ENCODE measurements around the gene HAUS6. TPM values are rescaled to one million over a fixed set of nuclear protein-coding genes. Genes with fewer than 3 reads are reported as not detected.
"Not testable (repeated sequence)": the region's sequence is repeated elsewhere in the genome, so short reads cannot be mapped to it uniquely, and the experiment has no call there.

Gene HAUS6
- 10 to 100 TPM; 30.7 to 32.7 TPM for total RNA-seq

GRCh38 chr9:19102631-19103345, at the start of gene HAUS6:
HAUS6 (minus strand) TSS chr9:19102904; CDS start chr9:19102651, 253 bp downstream.
- Mint-ChIP-seq H3K9me3 (ENCODE audit: low read depth) (no peaks in the 10 kb centered on the region), H3K4me1 (peaks cover 33% of the 10 kb centered on the region), H3K4me3 (peak within 1 kb of the TSS; percentile 85), H3K27ac (peak within 1 kb of the TSS; percentile 97), H3K36me3 (peaks cover 21% of the 10 kb centered on the region), H3K27me3 (no peaks in the 10 kb centered on the region)
- CTCF ChIA-PET, result interaction anchor here (1.6 to 2.2 kb wide), 4 partner anchors 17 to 362 kb away, joined by 3 to 8 read pairs (median 4); no protein-coding TSS in a partner anchor
- peak; percentile 99 for DNase-seq
- ATAC-seq, result peak; percentile 93

GRCh38 chr9:19152160-19152498, 49.4 kb upstream of the HAUS6 start:
- not testable (repeated sequence) for H3K4me3 Mint-ChIP-seq; H3K9me3 Mint-ChIP-seq (ENCODE audit: low read depth); H3K27me3 Mint-ChIP-seq; ATAC-seq; H3K27ac Mint-ChIP-seq; DNase-seq; H3K36me3 Mint-ChIP-seq
- peaks cover 25% of the 10 kb centered on the region for H3K4me1 Mint-ChIP-seq
- CTCF ChIA-PET, result interaction anchor here (2.0 kb wide), 1 partner anchor 23 kb away, joined by 6 read pairs; no protein-coding TSS in a partner anchor

GRCh38 chr9:19151425-19152159, 48.9 kb upstream of the HAUS6 start:
- ATAC-seq (no peak), DNase-seq (no peak)
- H3K9me3 Mint-ChIP-seq (ENCODE audit: low read depth), result peaks cover 2% of the 10 kb centered on the region
- H3K27me3 Mint-ChIP-seq, result no peaks in the 10 kb centered on the region
- CTCF ChIA-PET, result interaction anchor here (2.0 kb wide), 1 partner anchor 23 kb away, joined by 6 read pairs; no protein-coding TSS in a partner anchor
- no peaks in the 10 kb centered on the region for H3K36me3 Mint-ChIP-seq
- peaks cover 23% of the 10 kb centered on the region for H3K4me1 Mint-ChIP-seq
- no peak overlapping the region for H3K4me3 Mint-ChIP-seq
- no peak overlapping the region for H3K27ac Mint-ChIP-seq

GRCh38 chr9:19149230-19149629, 46.5 kb upstream of the HAUS6 start:
- Mint-ChIP-seq H3K4me1 (peaks cover 9% of the 10 kb centered on the region), H3K27ac (no peak overlapping the region), H3K9me3 (ENCODE audit: low read depth) (peaks cover 2% of the 10 kb centered on the region), H3K36me3 (no peaks in the 10 kb centered on the region), H3K4me3 (no peak overlapping the region), H3K27me3 (no peaks in the 10 kb centered on the region)
- CTCF ChIA-PET, result no interaction called here
- ATAC-seq, result no peak
- no peak for DNase-seq

GRCh38 chr9:19148187-19148586, 45.5 kb upstream of the HAUS6 start:
- CTCF ChIA-PET, result no interaction called here
- DNase-seq, result no peak
- Mint-ChIP-seq H3K27me3 (no peaks in the 10 kb centered on the region), H3K36me3 (no peaks in the 10 kb centered on the region), H3K27ac (no peak overlapping the region), H3K4me3 (no peak overlapping the region), H3K9me3 (ENCODE audit: low read depth) (peaks cover 2% of the 10 kb centered on the region), H3K4me1 (peaks cover 2% of the 10 kb centered on the region)
- ATAC-seq, result no peak

GRCh38 chr9:19146441-19147024, 43.8 kb upstream of the HAUS6 start:
- no peaks in the 10 kb centered on the region for H3K27me3 Mint-ChIP-seq
- no peak overlapping the region for H3K27ac Mint-ChIP-seq
- no peaks in the 10 kb centered on the region for H3K36me3 Mint-ChIP-seq
- DNase-seq, result no peak
- CTCF ChIA-PET, result interaction anchor here (1.7 kb wide), 1 partner anchor 28 kb away, joined by 6 read pairs; no protein-coding TSS in a partner anchor
- peaks cover 4% of the 10 kb centered on the region for H3K4me1 Mint-ChIP-seq
- H3K4me3 Mint-ChIP-seq, result no peak overlapping the region
- ATAC-seq, result no peak
- H3K9me3 Mint-ChIP-seq (ENCODE audit: low read depth), result peaks cover 2% of the 10 kb centered on the region

- DNase-seq (no peak), ATAC-seq (no peak)
- no peaks in the 10 kb centered on the region for H3K36me3 Mint-ChIP-seq
- peaks cover 2% of the 10 kb centered on the region for H3K9me3 Mint-ChIP-seq (ENCODE audit: low read depth)
- H3K4me3 Mint-ChIP-seq, result no peak overlapping the region
- CTCF ChIA-PET, result no interaction called here
- peaks cover 4% of the 10 kb centered on the region for H3K4me1 Mint-ChIP-seq
- H3K27ac Mint-ChIP-seq, result no peak overlapping the region
- no peaks in the 10 kb centered on the region for H3K27me3 Mint-ChIP-seq
Observed at GRCh38 chr9:19145881-19146280, 43.2 kb upstream of the HAUS6 start.

- Mint-ChIP-seq H3K27me3 (no peaks in the 10 kb centered on the region), H3K27ac (no peak overlapping the region), H3K36me3 (no peaks in the 10 kb centered on the region), H3K9me3 (ENCODE audit: low read depth) (no peaks in the 10 kb centered on the region), H3K4me1 (peaks cover 11% of the 10 kb centered on the region), H3K4me3 (no peak overlapping the region)
- ATAC-seq (no peak), DNase-seq (no peak)
- CTCF ChIA-PET, result no interaction called here
Observed at GRCh38 chr9:19140259-19140658, 37.6 kb upstream of the HAUS6 start.

GRCh38 chr9:19138084-19138483, 35.4 kb upstream of the HAUS6 start:
- CTCF ChIA-PET, result no interaction called here
- no peaks in the 10 kb centered on the region for H3K9me3 Mint-ChIP-seq (ENCODE audit: low read depth)
- ATAC-seq, result no peak

GRCh38 chr9:19137282-19137681, 34.6 kb upstream of the HAUS6 start:
- no peaks in the 10 kb centered on the region for H3K9me3 Mint-ChIP-seq (ENCODE audit: low read depth)
- no peaks in the 10 kb centered on the region for H3K36me3 Mint-ChIP-seq
- CTCF ChIA-PET, result no interaction called here
- no peaks in the 10 kb centered on the region for H3K27me3 Mint-ChIP-seq
- ATAC-seq (no peak), DNase-seq (no peak)
- H3K4me1 Mint-ChIP-seq, result peaks cover 18% of the 10 kb centered on the region
- H3K27ac Mint-ChIP-seq, result no peak overlapping the region
- H3K4me3 Mint-ChIP-seq, result no peak overlapping the region

More at GRCh38 chr9:19138084-19138483, 35.4 kb upstream of the HAUS6 start:
- no peaks in the 10 kb centered on the region for H3K36me3 Mint-ChIP-seq
- no peaks in the 10 kb centered on the region for H3K27me3 Mint-ChIP-seq
- DNase-seq, result no peak
- H3K4me1 Mint-ChIP-seq, result peaks cover 21% of the 10 kb centered on the region
- H3K4me3 Mint-ChIP-seq, result no peak overlapping the region
- H3K27ac Mint-ChIP-seq, result no peak overlapping the region

- no peak overlapping the region for H3K4me3 Mint-ChIP-seq
- no peaks in the 10 kb centered on the region for H3K36me3 Mint-ChIP-seq
- H3K27ac Mint-ChIP-seq, result no peak overlapping the region
- no peaks in the 10 kb centered on the region for H3K9me3 Mint-ChIP-seq (ENCODE audit: low read depth)
- CTCF ChIA-PET, result interaction anchor here (1.4 kb wide), 1 partner anchor 20 kb away, joined by 3 read pairs; no protein-coding TSS in a partner anchor
- peaks cover 18% of the 10 kb centered on the region for H3K4me1 Mint-ChIP-seq
- DNase-seq (no peak), ATAC-seq (no peak)
- H3K27me3 Mint-ChIP-seq, result no peaks in the 10 kb centered on the region
Observed at GRCh38 chr9:19136129-19136528, 33.4 kb upstream of the HAUS6 start.

GRCh38 chr9:19133549-19134345, 31.0 kb upstream of the HAUS6 start:
- ATAC-seq (peak; percentile 63), DNase-seq (no peak)
- H3K9me3 Mint-ChIP-seq (ENCODE audit: low read depth), result no peaks in the 10 kb centered on the region
- peaks cover 32% of the 10 kb centered on the region for H3K4me1 Mint-ChIP-seq
- CTCF ChIA-PET, result interaction anchor here (0.7 to 1.6 kb wide), 8 partner anchors 22 to 323 kb away, joined by 3 to 7 read pairs (median 3); partner anchors contain the start of gene RRAGA
- no peaks in the 10 kb centered on the region for H3K27me3 Mint-ChIP-seq
- H3K4me3 Mint-ChIP-seq, result no peak overlapping the region
- H3K36me3 Mint-ChIP-seq, result no peaks in the 10 kb centered on the region
- H3K27ac Mint-ChIP-seq, result peak overlapping the region; percentile 59

- Mint-ChIP-seq H3K27me3 (no peaks in the 10 kb centered on the region), H3K9me3 (ENCODE audit: low read depth) (no peaks in the 10 kb centered on the region), H3K4me3 (no peak overlapping the region), H3K36me3 (peaks cover 6% of the 10 kb centered on the region), H3K4me1 (peaks cover 44% of the 10 kb centered on the region), H3K27ac (no peak overlapping the region)
- CTCF ChIA-PET, result interaction anchor here (1.7 to 2.6 kb wide), 2 partner anchors 25 to 327 kb away, joined by 5 read pairs; no protein-coding TSS in a partner anchor
- ATAC-seq (no peak), DNase-seq (no peak)
Observed at GRCh38 chr9:19130436-19130835, 27.7 kb upstream of the HAUS6 start.

Data from activated CD8-positive, alpha-beta memory T cell treated with anti-CD3 and anti-CD28 coated beads, Interleukin-2, amount 10 ng/mL, durations not matched to agents 7 days and 5 days (primary cell).